WERI-Rb-1 (cell line): Measurements from ENCODE around the gene MYRIP.

Experiments
- DNase-seq: peaks from one replicate; pipeline ENCODE4 v3.0.0-alpha.2; 2020
- H3K27ac ChIP-seq: fragments of 250-450 bp; sonication (Bioruptor Pico); 2 replicates; pipeline ENCODE4 v1.5.1; 2020; ENCODE audit warnings: mild to moderate bottlenecking, moderate library complexity
- H3K27me3 ChIP-seq: fragments of 250-450 bp; sonication (Bioruptor Pico); 2 replicates; pipeline ENCODE4 v1.5.1; 2021; ENCODE audit warnings: mild to moderate bottlenecking, low read depth, moderate library complexity; ENCODE audit not compliant: insufficient read depth, severe bottlenecking
- H3K36me3 ChIP-seq: fragments of 250-450 bp; sonication (Bioruptor Pico); 2 replicates; pipeline ENCODE4 v1.5.1; 2020; ENCODE audit warnings: mild to moderate bottlenecking, moderate library complexity
- H3K4me3 ChIP-seq: 2 replicates; pipeline ENCODE4 v1.5.1; 2011; ENCODE audit warnings: low read depth, mild to moderate bottlenecking, control low read depth, low read length
- H3K9me3 ChIP-seq: fragments of 250-450 bp; sonication (Bioruptor Pico); 2 replicates; pipeline ENCODE4 v1.5.1; 2021; ENCODE audit warnings: mild to moderate bottlenecking, moderate library complexity; ENCODE audit not compliant: severe bottlenecking
- TF ChIP-seq, protein P1 (sequence below): IDR thresholded peaks from 2 replicates; pipeline ENCODE4 v1.5.1; 2011; ENCODE audit warnings: low read depth, mild to moderate bottlenecking, control low read depth, inconsistent platforms, low read length

MYRIP gene

DNA sequence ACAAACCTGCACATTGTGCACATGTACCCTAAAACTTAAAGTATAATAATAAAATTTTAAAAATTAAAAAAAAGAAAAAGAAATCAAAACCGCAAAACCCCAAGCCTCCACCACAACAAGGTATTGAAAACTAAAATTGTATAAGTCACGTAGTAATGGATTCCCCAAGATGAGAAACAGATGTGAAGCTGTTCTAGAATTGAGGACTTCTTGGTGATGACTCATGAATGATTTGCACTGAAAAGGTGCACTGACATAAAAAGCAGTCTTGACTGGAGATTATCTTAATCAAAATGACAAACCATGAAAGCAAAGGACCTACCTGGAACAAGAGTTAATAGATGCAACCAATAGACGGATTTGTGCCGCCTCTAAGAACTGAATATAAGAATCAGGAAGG, 225.8 kb downstream of the MYRIP start:
- Histone ChIP-seq H3K27me3 (no peaks in the 10 kb centered on the region), H3K36me3 (no peaks in the 10 kb centered on the region), H3K27ac (no peak overlapping the region), H3K4me3 (no peak overlapping the region), H3K9me3 (no peaks in the 10 kb centered on the region)
- no peak for DNase-seq
- TF ChIP-seq, protein P1, sequence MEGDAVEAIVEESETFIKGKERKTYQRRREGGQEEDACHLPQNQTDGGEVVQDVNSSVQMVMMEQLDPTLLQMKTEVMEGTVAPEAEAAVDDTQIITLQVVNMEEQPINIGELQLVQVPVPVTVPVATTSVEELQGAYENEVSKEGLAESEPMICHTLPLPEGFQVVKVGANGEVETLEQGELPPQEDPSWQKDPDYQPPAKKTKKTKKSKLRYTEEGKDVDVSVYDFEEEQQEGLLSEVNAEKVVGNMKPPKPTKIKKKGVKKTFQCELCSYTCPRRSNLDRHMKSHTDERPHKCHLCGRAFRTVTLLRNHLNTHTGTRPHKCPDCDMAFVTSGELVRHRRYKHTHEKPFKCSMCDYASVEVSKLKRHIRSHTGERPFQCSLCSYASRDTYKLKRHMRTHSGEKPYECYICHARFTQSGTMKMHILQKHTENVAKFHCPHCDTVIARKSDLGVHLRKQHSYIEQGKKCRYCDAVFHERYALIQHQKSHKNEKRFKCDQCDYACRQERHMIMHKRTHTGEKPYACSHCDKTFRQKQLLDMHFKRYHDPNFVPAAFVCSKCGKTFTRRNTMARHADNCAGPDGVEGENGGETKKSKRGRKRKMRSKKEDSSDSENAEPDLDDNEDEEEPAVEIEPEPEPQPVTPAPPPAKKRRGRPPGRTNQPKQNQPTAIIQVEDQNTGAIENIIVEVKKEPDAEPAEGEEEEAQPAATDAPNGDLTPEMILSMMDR: no peak

DNA sequence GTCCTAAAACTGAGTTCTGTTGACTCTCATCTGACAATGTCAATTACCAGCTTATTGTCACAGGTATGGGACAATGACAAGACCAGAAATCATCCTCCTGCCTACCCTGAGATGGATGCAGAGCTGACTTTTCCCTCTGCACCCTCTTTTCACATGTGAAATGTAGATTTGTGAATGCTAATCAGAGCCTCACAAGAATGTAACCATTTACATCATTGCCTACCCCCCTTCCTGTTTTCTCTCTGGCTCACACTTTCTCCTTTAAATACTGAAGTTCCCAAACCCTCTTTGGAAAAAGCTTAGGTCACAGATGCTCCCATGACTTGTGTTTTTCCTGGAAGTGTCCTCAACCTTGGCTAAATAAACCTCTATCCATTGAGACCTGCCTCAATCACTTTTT, 228.2 kb downstream of the MYRIP start:
- Histone ChIP-seq H3K27ac (no peak overlapping the region), H3K9me3 (no peaks in the 10 kb centered on the region), H3K4me3 (no peak overlapping the region), H3K36me3 (no peaks in the 10 kb centered on the region), H3K27me3 (no peaks in the 10 kb centered on the region)
- TF ChIP-seq, protein P1: no peak
- DNase-seq: no peak

DNA sequence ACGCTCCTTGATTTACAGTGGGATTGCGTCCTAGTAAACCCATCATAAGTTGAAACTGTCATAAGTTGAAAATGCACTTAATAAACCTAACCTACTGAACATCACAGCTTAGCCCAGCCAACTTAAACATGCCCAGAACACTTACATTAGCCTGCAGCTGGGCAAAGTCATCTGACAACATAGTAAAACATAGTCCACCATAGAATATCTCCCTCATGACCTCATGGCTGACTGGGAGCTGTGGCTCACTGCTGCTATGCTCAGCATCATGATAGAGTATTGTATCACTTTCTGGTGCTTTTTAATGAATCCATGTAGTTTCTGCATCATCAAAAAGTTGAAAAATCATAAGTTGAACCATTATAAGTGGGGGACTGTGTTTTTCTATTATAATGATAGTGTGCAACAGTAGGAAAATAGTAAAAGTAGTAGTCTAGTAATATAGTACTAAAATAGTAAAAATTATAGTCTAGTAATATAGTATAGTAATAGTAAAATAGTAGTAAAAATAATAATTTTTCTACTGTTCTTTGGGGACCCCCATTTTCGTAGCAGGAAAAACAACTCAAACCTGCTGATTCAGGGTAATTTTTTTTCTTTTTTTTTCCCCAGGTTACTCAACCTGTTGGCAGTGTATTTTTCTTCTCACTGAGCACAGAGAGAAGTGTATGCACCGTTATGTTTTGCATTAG, 233.5 kb downstream of the MYRIP start:
- TF ChIP-seq, protein P1: no peak
- Histone ChIP-seq H3K27me3 (no peaks in the 10 kb centered on the region), H3K27ac (no peak overlapping the region), H3K4me3 (no peak overlapping the region), H3K36me3 (no peaks in the 10 kb centered on the region), H3K9me3 (no peaks in the 10 kb centered on the region)
- DNase-seq: no peak

GRCh38 chr3:40043444-40043755, 234.0 kb downstream of the MYRIP start:
- no peaks in the 10 kb centered on the region for H3K36me3 ChIP-seq
- no peak overlapping the region for H3K4me3 ChIP-seq
- no peak overlapping the region for H3K27ac ChIP-seq
- H3K27me3 ChIP-seq: no peaks in the 10 kb centered on the region
- TF ChIP-seq, protein P1: no peak
- H3K9me3 ChIP-seq: no peaks in the 10 kb centered on the region
- no peak for DNase-seq

DNA sequence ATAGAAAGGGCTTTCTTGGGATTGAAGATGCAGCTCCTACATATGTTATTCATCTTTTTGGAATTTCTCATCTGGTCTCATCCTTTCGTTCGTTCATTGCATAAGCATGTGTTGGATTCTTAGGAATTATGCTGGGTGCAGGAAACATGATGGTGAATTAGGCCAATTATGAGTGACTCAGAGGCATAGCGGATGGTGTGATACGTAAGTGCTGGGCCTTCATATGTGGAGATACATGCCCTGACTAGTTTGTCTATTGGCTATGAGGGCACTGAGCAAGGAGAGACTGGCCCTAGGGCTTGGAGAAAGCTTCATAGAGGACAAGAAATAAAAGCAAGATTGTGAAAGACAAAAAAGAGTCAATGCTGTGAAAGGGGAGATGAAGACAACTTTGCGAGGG, 235.1 kb downstream of the MYRIP start:
- Histone ChIP-seq H3K4me3 (no peak overlapping the region), H3K27ac (no peak overlapping the region), H3K36me3 (no peaks in the 10 kb centered on the region), H3K27me3 (no peaks in the 10 kb centered on the region), H3K9me3 (no peaks in the 10 kb centered on the region)
- TF ChIP-seq, protein P1: no peak
- no peak for DNase-seq

- TF ChIP-seq, protein P1: no peak
- H3K9me3 ChIP-seq: no peaks in the 10 kb centered on the region
- H3K36me3 ChIP-seq: no peaks in the 10 kb centered on the region
- H3K27me3 ChIP-seq: no peaks in the 10 kb centered on the region
- DNase-seq: no peak
- no peak overlapping the region for H3K4me3 ChIP-seq
- no peak overlapping the region for H3K27ac ChIP-seq
Measured at GRCh38 chr3:40045051-40045450, 235.6 kb downstream of the MYRIP start.
